RKO (cell line): ENCODE measurements around the gene TMA7B.
A peak's percentile ranks its signal among the peaks of the same experiment; 100 is the strongest.

Source experiments
- DNase-seq: peaks from one replicate; pipeline ENCODE4 v3.0.0-alpha.2; 2016; ENCODE audit warnings: low spot score

The TMA7B gene

DNA sequence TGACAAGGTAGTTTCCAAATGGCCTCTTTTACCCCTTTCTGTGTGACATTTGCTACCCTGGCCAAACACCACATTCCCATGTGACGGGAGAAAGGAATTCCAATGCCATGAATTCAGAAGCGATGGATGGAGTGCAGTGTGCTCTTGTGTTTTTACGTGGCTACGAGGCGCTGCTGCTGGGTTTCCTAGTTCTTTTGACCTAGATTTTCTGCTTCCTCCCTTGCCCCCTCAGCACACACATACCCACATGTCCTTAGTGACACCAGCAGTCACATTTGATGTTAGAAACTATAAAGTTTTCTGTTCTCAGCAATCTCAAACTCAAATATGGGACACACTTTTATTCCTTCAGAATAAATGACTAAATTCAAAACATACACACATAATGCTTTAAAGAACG is 7.8 kb upstream of the TMA7B start:
- no peak for DNase-seq

DNA sequence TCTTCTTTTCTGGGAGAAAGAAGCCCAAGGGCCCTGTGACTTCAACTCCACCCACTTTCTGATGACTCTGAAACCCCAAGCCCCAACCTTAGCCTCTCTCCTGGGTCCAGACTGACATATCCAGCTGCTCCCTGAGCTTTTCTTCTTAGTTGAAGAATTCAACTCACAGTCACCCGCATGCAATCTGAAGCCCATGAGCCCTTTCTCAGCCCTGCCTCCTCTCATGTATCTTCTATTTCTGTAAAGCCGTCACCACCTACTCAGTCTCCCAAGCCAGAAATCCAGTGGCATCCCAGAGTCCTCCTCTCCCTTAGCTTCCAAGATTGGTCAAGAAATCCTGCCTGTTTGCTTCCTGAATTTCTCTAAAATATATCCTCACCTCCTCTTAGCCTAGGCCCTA is 7.1 kb upstream of the TMA7B start:
- no peak for DNase-seq

DNA sequence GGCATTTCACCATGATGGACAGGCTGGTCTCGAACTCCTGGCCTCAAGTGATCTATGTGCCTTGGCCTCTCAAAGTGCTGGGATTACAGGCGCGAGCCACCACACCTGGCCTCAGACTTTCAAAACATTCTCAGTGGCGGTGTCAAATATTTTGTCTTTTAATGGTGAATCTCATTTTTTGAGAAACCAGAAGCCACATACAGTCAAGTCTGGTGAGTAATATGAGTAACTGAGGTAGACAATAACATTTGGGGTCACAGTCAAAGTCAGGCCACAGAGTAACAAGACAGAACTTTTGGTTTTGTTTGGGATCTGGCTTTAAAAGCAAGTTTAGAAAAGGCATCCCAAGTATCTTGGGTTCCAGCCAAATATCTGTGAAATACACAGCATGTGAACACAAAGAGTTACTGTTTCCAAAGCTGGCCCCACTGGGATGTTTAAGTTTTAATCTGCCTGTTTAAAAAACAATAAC is 5.6 kb upstream of the TMA7B start:
- no peak for DNase-seq

DNA sequence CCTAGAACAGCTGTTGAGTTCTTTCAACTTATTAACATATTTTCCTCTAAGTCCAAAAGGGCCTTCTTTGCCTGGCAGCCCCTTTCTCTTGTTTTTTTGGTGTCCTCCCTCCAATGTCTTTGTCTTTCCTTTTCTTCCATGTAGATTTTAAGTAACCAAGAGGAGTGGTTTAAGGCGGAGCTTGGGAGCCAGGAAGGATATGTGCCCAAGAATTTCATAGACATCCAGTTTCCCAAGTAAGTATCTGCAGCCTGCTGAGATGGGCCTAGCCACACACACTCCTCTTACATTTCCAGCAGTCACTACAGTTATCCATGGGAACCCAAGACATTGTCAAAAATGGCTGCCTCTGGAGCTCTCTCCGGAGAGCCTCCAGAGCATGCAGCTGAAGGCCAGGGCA is 4.5 kb upstream of the TMA7B start:
- DNase-seq: no peak

DNA sequence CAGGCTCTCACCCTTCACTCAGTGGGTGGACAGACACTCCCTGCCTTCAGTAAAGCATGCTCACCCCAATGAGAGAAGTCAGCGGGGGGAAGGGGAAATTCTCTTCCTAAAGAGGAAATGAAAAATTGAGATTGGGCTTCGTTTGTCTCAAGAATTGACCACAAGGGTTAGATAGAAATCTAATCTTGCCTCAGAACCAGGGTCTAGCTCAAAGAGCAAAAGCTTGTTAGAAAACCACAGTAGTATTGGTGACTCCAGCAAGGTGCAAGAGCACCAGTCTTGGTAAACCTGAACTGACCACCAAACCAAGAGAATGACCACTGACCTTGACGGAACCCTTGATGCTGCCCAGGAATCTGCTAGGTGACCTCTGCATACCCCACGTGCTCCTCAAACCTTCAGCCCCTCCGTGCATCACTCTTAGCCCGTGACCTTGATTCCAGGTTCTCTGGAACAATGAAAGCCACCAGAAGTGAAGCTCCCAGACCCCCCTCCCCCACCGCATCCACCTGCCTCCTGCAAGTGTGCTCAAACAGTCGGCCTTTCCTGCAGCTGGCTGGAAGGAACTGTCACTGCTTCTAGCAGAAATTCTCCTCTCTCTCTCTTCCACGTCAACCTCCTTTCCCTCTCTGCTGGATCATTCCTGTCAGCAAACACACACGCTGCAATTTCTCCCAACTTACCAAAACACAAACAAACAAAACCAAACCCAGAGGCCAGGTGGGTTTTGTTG is 3.1 kb upstream of the TMA7B start:
- no peak for DNase-seq

DNA sequence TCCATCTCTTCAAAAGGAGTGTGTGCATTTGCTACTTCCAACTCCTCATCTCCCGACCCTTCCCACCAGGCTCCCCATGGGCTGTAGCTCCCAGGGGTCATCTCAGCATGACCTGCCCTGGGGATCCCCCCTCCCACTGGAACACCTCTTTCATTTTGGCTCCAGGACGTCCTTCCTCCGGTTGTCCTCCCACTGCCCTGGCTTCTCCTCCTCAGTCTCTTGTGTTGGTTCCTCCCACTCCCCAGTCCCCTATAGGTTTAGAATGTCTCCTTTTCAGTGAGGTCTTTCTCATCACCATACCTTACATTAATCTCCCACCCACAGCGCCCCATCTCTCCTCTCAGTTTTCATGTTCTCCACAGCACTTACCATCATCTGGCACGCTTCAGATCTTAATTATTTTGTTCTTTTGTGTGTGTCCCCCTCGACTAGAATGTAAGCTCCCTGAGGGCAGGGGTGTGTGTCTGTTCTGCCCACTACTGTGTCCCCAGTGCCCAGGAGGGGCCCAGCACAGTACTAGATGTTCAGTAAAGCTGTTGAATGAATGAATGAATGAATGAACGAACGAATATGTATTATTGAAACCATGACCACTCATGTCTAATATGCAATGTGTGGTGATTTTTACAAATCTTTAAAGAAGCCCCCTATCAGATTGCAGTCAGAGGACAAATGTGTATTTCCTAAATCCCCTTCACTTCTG is 2.0 kb upstream of the TMA7B start:
- no peak for DNase-seq

DNA sequence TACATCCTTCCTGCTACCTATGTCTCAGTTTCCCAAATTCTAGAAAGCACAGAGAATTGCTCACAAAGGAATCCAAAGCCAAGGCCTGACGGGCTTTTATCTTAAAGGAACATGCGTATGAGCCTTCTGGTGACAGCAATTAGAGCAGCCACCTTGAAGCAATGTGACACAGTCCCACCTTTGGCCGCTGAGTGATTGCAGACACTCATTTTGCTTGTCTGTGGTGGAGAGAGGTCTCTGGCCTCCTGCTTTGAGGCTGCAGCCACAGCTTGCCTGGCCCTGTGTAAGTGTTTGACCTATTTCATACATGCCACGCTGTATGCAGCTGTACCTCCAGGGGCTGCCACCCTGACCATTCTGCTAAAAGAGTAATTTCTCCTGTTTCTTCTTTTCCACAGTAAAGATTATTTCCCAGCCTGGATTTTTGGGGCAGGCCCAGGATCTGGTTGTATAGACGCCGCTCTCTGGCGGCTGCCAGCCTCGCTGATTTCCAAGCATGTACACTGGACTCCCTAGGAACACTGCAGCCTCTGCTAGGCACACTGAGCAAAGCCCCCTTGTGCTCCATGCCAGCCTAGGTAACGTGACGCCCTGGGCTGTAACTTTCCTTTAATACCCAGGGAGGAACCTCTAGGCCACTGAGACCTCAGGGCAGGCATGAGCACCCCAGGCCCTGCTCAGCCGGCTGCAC is 1.1 kb upstream of the TMA7B start:
- DNase-seq: no peak

DNA sequence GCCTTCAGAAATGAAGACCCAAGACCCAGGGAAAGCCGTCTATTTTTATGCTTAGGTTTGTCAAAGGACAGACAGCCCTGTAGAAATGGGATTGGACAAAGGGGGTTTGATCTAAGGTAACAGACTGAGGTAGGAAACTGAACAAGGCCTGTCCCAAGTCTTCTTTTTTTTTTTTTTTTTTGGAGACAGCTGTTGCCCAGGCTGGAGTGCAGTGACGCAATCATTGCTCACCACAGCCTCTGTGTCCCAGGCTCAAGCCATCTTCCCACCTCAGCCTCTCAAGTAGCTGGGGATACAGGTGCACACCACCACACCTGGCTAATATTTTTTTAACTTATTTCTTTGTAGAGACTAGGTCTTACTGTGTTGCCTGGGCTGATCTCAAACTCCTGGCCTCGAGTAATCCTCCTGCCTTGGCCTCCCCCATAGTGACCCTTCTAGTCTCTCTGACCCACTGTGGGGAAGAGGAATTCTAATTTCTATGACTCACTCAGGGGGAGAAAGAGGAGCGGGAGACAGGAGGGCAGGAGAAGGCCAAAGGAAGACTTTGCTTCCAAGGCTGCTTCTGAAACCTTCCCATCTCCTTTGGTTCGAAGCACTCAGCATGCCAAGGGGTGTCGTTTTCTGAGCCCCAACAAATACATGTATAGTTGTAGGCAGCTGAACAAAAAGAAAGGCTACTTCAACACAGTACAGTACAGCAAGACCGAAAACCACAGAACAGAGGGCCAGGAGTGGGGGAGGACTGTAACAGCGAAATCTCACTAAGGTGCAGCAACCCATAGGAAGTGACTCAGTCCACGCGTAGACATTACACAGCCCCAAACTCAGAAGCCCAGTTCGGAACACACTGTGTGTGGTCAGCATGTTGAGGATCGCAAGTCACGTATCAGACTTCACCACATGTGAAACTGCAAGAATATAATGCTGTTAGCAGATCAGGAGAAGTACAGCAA is 872 bp downstream of the TMA7B start:
- DNase-seq: peak; percentile 24

DNA sequence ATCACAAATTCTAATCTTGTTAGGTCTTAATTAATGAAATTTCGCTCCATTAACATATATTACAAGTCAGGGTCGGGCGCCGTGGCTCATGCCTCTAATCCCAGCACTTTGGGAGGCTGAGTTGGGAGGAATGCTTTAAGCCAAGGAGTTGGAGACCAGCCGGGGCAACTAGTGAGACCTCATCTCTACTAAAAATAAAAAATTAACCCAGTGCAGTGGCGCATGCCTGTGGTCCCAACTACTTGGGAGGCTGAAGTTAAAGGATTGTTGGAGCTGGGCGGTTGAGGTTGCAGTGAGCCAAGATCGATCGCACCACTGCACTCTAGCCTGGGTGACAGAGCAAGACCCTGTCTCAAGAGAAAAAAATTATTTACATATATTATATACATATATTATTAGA is 1.9 kb downstream of the TMA7B start:
- DNase-seq: no peak

DNA sequence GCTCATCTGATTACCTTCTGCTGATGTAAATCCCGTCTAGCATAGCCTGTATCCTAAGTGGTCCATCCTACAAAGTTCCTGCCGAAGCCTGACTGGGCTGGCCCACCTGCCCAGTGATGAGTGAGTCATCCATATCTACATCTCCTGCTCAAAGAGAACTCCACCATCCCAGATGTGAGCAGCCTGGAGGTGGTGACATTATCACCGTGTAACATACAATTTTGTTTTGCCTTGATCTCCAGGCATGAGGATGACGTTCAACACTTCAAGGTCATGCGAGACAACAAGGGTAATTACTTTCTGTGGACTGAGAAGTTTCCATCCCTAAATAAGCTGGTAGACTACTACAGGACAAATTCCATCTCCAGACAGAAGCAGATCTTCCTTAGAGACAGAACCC is 5.6 kb downstream of the TMA7B start:
- no peak for DNase-seq

DNA sequence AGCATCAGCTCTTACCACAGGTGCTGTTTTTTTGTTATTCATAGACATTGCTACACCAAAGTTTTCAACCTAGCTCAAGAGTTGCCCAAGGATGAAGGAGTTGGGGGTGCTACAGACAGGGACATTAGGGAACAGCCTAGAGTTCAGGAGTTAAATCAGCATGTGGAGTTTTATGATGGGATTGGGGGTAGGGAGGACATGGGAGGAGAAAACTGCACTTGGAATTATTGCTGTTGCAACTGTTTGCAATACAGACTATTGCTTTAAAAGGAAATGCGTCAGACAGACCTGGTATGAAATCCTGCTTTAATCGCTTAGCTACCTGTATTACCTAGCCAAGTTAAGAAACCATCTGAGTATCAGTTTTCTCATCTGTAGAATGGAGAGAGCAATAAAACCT is 6.3 kb downstream of the TMA7B start:
- no peak for DNase-seq

DNA sequence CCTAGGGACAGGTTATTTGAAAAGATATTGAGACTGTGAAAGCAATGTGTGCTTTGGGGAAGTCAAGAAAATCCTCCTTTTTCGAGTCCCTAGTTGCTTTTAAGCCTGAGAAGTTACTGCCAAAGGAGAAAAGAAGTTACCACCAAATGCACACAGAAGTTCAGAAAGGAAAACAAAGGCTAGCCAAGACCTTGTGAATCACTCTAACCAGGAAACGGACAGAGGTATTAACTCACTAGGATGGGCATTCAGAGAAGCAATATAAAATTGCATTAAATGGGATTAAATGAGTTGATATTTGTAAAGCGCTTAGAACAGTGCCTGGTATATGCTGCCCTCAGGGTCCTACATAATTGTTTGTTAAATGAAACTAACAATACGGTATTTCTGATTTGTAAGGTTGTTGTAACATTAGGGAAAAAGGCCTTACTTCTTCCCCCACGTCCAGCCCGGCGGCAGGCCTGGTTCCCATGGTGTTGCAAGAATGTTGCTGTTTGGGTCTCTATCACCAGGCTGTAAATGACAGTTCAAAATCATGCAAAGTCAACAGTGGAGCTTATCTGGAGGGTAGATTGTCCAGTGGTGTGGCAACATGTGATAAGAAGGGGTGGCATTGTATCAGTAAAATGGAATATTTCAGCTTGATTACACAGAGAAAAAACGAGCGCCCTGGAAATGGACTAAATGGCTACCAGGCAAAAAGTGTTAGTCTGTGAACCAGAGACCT is 7.1 kb downstream of the TMA7B start:
- DNase-seq: no peak

DNA sequence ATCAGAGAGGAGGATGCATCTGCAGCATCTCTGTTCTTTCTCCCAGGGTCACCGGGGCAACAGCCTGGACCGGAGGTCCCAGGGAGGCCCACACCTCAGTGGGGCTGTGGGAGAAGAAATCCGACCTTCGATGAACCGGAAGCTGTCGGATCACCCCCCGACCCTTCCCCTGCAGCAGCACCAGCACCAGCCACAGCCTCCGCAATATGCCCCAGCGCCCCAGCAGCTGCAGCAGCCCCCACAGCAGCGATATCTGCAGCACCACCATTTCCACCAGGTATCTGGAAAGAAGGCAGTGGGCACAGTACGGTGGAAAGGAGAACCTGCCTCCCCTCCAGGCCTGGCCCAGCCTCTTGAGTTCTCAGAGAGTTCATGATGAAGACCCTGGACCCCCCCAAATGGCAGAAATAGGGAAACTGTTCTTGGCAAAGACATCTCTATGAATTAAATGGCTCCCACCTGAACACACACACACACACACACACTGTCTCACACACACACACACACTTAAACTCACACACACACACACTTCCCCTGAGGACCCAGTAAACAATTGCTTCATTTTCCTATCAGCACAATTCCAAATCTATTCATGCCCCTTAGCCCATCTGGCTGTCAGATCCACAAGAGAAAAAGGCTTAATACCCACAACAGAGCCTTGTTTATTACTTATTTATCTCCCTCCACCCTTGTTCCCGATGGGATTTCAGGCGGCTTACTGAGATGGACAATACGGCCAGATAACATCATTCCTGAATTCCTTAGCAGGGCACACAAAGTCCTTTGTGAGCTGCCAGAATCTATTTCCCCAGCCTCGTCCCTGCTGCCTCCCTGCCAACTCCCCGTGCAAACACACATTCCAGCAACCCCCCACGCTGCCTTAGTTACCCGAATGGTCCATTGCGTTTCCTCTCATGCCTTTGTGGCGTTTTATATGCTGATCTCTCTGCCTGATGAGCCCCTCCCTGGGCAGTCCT is 8.1 kb downstream of the TMA7B start:
- DNase-seq: no peak

DNA sequence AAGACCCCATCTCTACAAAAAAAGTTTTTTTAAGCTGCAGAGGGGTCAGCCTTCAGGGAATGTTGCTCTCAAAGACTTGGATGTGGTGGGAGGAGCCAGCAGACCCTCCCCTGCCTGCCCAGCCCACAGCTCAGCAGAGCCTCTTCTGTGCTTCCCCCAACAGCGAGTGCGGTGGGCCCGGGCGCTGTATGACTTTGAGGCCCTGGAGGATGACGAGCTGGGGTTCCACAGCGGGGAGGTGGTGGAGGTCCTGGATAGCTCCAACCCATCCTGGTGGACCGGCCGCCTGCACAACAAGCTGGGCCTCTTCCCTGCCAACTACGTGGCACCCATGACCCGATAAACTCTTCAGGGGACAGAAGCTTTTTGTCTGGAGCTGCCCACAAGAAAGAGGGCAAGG is 10.5 kb downstream of the TMA7B start:
- DNase-seq: no peak

DNA sequence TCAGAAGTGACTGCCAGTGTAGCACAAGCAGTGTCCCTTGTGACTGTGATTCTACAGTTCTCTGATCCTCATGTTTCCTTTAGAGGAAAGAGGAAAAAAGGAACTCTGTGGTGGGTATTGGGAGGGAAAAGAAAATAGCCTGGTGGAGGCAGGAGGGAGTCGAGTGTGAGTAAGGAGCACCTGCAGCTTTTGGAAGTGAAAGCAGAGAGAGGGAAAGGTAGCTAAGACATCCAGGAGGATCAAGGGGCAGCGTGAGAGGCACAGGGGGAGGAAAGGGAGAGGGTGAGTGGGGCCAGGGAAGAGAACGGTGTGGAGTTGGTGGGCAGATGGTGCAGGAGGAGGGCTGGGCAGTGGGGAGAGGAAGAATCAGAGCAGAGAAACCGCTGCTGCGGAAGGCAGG is 12.4 kb downstream of the TMA7B start:
- no peak for DNase-seq

DNA sequence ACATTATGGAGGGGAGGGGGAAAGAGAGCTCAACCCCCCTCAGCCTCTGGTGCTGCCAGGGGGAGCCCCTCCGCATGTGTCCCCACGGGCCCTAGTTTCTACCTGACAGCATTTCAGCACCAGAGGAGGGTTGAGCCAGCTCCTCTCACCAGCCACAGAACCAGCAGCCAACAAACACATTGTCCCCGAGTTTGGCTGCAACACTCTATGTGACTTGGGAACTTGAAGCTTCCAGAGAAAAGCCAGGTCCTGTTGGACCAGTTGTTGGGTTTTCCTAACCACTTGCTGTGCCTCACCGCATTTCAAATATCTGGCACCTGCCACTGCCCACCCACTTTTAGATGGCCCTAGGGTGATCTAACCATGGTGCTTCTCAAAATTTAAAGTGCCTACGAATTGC is 13.5 kb downstream of the TMA7B start:
- DNase-seq: no peak

DNA sequence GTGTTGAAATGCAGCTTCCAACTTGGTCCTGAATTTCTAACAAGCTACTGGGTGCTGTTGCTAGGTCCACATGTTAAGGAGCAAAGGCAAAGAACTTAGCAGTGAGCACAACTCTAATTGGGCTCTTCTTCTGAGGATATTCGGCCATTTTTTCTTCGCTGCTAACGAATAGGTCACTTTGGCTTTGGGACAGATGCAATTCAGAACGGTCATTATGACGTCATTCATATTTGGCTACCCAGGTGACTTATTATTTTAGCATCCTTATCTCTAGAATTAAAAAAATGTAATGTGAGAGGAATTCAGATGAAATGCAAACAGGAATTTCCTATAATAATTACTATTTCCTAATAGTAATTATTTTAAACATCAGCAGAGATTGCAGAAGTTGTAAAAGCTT is 13.9 kb downstream of the TMA7B start:
- DNase-seq: no peak

DNA sequence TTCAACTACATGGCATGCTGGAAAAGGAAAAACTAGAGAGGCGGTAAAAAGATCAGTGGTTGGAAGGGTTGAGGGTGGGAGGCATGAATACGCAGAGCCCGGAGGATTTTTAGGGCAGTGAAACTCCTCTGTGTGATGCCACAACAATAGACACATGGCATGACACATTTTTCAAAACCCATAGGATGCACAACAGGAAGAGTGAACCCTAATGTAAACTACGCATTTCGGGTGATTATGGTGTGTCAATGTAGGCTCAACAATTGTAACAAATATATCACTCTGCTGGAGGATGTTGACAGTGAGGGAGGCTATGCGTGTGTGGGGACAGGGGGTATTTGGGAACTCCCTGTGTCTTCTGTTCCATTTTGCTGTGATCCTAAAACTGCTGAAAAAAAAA is 18.9 kb downstream of the TMA7B start:
- no peak for DNase-seq

DNA sequence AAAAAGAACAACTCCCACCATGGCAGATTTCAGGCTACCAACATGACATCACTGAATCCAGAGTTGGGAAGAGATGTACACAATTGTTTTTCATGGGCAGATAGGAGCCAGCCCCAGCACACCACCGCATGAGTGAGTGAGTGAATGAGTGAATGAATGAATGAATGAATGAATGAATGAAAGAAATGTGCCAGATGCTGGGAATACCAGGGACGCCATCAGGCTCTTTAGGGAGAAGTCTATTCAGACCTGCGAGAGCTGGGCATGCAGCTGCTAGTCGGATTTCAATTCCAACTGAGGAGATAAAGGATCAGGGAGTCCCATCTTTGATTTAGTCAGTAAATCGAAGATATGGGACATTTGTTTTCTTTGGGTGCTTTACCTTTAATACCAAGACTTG is 19.3 kb downstream of the TMA7B start:
- no peak for DNase-seq

DNA sequence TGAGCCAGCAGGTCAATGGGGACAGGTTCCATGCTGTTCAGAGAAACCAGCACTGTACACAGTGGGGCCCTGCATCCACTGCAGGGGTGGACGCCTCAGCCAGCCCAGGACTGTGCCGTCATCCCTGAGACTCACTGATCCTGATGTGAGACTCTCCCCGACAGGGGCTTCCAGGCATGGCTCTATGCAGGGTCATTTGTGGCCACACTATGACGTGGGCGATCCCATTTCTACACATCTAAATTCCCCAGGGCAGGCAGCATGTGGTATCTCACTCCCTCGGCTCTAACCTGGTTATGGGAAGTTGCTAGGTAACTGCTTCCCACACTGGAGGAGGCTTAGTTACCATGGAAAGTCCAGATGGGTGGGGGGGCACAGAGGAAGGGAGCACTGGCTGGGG is 20.4 kb downstream of the TMA7B start:
- DNase-seq: no peak
